Measurements from ENCODE around the gene SLC49A3.
"Not testable (repeated sequence)": the region's sequence is repeated elsewhere in the genome, so short reads cannot be mapped to it uniquely, and the experiment has no call there.

SLC49A3 gene

DNA sequence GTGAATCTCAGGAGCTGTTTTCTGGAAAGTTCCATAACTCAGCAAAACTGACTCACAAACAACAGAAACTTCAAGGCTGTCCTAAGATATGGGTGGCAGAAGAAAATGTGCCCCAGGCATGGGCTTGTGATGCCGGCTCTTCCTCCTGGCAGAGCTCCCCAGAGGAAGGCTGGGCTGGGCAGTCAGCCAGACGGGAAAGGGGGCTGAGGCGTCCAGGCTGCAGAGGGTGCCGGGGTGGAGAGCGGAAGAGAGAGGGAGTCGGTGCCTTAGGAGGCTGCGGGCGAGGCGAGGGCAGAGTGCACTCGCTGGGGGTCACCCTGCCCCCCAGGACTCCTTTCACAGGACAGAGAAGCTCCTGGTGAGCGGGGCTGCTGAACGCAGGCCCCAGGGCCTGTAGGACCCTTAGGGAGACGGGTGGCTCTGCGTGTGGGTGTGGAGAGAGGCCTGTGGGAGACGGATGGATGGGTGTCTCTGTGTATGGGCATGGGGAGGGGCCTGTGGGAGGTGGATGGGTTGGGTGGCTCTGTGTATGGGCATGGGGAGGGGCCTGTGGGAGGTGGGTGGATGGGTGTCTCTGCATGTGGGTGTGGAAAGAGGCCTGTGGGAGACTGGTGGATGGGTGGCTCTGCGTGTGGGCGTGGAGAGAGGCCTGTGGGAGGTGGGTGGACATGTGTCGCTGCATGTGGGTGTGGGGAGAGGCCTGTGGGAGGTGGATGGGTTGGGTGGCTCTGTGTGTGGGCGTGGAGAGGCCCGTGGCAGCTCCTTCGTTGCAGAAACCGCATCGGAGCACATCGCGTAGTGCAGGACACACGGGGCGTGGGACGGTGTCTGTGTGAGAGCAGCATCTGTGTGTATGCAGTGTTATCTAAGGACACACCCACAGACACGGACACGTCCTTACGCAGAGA is 32.6 kb upstream of the SLC49A3 start:
- FAIRE-seq, result no peak

DNA sequence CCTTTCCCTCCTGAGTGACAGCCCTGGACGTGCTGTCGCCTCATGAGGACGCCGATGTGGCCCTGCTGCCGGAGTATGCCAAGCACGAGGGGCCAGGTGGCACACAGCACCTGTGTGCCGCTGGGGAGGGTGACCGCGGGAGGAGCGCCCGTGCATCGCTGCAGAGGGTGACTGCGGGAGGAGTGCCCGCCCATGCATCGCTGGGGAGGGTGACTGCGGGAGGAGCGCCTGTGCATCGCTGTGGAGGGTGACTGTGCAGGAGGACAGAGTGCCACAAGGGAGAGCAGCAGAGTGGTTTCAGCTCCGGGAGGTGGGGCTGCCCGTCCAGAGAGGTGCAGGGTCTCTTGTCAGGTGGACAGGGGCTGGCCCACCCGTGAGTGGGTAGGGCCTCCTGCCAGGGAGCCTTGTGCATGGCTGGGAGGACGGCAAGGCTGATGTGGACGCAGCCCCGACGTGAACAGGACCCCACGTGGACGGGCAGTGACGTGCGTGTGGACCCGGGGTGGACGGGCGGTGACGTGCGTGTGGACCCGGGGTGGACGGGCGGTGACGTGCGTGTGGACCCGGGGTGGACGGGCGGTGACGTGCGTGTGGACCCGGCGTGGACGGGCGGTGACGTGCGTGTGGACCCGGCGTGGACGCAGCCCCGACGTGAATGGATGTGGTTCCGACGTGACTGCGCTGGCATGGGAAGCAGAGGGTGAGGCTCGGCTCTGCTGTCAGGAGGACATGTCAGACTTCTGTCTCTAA is 31.3 kb upstream of the SLC49A3 start:
- FAIRE-seq, result no peak

DNA sequence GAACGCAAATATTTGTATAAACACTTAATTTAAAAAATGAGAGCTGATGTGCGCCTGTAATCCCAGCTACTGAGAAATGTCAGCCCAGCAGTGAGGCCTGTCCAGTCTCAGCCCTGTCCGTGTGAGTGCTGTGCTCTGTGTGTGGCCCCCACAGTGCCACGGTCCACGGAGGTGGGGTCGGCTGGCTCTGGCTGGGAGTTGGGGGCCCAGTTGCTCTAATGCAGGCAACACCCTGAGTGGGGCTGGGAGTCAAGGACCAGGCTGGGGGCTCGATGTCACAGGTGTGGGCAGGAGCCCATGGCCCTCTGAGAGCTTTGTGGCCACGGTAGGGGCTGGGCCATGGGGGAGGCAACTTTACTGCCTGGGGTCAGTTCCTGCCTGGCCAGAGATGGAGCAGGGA is 29.5 kb upstream of the SLC49A3 start:
- no peak for FAIRE-seq

DNA sequence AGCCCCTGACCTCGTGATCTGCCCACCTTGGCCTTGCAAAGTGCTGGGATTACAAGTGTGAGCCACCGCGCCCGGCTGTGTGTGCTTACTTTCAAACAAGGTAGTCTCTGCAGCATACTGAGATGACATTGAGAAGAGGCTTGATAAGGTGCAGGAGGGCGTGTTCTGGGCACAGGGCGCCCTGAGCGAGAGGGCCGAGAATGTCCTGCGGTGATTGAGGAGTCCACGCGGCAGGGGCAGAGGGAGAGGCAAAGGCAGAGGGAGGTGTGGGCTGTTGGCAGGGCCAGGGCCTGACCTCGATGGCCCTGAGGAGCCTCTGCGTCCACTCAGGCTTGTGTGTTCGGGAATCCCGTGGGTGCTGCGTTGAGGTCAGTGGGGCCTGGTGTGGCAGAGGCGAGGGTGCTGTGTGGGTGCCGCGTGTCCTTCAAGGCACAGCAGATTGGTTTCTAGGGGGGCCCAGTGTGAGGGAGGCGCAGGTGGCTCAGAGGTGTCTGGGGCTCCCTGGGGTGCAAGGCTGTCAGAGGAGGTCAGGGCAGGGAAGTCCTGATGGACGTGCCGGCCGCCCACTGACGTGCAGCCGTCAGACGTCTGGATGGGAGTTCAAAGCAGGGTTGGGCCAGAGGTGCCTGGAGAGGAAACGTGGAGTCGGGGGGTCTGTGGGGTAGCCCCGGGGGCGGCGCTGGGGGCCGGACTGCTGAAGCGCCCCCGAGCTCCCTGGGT is 28.8 kb upstream of the SLC49A3 start:
- FAIRE-seq, result no peak

DNA sequence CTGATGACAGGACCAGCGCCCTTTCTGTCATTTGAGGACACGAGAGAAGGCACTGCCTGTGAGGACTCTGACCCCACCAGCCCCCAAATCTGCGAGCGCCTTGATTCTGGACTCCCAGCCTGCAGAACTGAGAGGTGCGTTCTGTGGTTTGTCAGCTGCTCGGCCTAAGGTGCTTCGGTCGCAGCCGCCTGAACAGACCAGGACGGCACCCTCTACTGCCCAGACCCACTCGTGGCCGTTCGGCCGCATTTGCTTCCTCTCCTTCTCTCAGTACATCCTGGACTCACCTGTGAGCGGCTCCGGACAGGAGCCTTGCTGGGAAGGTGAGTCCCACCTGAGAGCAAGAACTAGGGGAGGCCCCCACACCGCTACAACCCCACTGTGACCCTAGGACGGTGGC is 25.1 kb upstream of the SLC49A3 start:
- FAIRE-seq, result no peak

DNA sequence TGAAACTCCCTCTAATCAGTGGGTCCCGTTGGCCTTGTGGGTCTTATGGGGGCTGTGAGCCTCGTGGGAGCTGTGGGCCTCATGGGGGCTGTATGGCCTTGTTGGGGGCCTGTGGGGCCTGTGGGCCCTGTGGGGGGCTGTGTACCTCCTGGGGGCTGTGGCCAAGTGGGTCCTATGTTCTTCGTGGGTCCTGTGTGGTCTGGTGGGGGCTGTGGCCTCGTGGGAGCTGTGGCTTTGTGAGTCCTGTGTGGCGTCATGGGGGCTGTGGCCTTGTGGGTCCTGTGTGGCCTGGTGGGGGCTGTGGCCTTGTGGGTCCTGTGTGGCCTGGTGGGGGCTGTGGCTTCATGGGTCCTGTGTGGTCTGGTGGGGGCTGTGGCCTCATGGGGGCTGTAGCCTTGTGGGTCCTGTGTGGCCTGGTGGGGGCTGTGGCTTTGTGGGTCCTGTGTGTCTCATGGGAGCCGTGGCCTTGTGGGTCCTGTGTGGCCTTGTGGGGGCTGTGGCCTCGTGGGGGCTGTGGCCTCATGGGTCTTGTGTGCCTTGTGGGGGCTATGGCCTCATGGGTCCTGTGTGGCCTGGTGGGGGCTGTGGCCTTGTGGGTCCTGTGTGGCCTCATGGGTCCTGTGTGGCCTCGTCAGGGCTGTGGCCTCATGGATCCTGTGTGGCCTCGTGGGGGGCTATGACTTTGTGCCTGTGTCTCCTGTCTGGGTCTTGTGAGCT is 24.1 kb upstream of the SLC49A3 start:
- FAIRE-seq, result no peak

DNA sequence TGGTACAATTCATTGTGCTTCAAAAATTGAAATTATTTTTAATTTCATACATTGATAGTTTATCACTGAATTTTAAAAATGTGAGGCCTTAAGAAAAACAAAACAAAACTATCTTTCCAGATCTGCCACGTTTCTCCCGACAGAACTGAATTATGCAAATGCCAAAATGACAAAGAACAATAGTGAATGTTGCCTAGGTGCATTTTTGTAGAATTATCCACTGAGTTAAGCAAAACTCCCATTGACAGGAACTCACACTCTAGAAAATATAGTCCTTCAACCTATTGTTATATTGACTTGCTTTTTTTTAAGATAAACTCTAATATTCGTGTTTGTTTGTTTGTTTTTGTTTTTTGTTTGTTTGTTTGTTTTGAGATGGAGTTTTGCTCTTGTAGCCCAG is 23.1 kb upstream of the SLC49A3 start:
- no peak for FAIRE-seq

DNA sequence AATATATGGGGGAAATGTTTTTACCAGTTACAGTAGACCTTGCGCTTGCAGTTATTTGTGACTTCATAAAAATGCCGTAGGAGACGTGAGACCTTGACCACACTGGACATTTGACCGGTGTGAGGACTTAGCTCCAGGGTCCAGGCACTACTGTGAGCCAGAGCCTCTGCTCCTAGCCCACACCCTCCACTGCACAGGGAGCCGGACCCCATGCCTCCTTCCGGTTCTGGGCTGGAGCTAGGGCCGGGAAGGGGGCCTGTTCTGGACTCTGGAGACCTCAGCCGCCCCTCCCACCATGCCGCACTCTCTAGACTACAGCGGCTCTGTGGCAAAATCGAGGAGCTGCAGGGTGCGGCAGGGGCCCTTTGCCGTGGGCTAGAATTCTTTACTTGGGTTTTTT is 22.0 kb upstream of the SLC49A3 start:
- FAIRE-seq, result no peak

DNA sequence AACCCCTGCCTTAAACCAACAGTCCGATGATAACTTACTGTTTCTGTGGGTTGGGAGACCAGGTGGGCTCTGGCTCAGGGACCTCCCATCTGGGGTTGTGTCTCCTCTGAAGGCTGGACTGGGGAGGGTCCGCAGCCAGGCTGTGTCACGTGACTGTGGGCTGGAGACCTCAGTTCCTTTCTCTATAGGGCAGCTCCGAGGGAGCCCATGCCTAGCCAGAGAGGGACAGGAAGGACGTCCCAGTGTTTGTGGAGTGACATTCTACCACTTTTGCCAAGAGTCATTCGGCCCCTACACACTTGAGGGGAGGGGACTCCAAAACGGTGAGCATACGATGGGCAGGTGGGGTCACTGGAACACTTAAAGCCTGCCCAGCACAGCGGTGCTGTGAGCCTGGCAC is 21.2 kb upstream of the SLC49A3 start:
- no peak for FAIRE-seq

DNA sequence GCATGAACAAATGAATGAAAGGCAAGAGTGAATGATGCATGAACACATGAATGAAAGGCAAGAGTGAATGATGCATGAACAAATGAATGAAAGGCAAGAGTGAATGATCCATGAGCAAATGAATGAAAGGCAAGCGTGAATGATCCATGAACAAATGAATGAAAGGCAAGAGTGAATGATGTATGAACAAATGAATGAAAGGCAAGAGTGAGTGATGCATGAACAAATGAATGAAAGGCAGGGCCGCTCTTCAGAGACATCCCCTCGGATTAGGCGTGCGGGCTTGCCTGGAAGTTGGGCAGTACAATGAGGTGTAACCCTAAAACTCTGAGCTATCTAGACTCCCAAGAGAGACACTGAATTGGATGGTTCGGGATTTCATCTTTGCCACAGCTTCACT is 20.4 kb upstream of the SLC49A3 start:
- no peak for FAIRE-seq

DNA sequence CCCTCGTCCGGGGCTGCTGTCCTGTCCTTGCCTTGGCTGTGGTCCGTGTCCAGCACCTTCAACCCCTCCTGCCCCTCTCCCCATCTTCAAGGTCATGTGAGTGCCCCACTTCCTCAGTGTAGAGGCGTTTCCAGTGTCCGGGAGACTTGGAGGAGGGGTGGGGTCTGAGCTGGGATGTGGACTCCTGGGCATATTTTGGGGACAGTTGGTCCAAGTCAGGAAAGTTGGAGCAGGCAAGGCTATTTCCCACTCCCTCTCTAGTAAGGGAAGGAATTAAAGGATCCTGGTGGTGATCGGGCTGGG is 19.6 kb upstream of the SLC49A3 start:
- no peak for FAIRE-seq

DNA sequence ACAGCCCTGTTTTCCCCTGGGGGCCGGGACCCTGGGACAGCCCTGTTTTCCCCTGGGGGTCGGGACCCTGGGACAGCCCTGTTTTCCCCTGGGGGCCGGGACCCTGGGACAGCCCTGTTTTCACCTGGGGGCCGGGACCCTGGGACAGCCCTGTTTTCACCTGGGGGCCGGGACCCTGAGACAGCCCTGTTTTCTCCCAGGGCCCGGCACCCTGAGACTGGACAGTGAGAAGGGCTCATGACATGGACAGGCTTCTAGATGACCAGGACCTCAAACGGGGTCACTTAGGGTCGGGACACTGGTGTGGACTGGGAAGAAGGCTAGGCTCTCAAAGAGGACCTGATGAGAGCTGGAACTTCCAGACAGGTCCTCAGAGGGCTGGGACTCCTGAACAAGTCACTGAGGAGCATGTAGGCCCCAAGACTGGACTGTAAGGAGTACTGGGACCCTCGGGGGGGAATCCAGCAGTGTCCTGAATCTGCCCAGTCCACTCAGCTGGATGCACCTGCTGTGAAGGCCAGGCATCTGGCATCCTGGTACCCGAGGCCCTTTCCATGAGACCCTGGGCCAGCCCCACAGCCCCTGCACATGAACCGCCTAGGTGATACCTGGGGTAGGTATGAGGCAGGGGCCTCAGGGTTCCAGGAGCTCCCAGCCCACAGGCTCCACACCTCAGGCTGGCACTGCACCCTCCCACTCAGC is 19.1 kb upstream of the SLC49A3 start:
- FAIRE-seq, result no peak

DNA sequence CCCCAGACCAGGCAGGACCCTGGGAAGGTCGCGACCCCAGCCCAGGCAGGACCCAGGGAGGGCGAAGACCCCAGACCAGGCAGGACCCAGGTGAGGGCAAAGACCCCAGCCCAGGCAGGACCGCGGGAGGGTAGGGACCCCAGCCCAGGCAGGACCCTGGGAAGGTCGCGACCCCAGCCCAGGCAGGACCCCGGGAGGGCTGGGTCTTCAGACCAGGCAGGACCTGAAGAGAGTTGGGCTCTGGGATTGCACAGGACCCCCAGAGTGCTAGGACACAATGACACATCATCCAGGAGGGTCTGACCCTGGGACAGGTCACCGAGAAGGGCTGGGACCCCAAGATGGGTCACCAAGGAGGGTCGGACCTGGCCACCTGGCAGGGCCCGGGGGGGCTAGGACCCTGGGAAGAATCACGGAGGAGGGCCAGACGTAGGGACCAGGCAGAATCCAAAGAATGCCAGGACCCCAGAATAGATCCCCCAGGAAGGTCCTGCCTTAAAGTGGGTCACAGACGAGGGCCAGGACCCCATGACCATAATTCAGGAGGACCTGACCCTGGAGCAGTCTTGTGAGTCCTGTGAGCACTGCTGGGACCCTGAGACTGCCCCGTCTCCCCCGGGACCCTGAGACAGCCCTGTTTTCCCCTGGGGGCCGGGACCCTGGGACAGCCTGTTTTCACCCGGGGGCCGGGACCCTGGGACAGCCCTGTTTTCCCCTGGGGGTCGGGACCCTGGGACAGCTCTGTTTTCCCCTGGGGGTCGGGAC is 18.1 kb upstream of the SLC49A3 start:
- no peak for FAIRE-seq

DNA sequence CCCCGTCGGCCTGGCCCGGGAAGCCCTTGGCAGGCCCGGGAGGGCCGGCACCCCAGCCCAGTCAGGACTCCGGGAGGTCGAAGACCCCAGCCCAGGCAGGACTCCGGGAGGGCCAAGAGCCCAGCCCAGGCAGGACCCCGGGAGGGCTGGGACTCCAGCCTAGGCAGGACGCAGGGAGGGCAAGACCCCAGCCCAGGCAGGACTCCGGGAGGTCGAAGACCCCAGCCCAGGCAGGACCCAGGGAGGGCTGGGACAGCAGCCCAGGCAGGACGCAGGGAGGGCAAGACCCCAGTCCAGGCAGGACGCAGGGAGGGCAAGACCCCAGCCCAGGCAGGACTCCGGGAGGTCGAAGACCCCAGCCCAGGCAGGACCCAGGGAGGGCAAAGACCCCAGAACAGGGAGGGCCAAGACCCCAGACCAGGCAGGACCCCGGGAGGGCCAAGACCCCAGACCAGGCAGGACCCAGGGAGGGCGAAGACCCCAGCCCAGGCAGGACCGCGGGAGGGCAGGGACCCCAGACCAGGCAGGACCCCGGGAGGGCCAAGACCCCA is 17.2 kb upstream of the SLC49A3 start:
- FAIRE-seq, result not testable (repeated sequence)

DNA sequence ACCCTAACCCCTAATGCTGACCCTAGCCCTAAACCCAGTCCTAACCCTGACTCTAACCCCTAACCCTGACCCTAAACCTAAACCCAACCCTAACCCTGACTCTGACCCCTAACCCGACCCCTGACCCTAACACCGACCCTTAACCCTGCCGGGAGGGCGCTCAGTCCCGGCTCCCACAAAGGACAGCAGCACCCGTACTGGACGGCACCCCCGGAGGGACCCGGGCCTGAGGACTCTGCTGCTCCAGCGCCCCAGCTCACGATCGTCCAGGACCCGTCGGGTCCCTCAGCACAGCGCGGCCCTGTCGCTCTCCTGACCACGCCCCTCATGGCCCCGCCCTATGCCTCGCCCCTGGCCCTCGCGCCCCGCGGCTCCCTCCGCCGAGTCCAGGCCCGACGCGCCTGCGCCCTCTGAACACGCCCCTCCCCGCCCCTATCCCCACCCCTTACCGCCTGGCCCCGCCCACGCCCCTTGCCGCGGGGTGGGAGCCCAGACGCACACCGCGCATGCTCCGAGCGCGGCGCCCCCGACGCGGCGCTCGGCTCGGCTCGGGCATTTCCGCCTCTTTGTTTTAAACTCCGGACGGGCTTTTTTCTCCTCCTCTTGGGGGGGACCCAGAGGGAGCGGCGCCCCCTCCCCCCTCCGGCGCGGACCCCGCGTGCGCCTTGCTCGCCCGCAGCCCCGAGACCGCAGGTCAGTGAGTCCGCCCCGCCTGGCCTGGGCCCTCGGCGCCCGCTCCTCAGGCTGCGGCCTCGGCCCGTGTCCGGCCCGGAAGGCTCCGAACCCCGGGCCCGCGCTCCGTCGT is 16.5 kb upstream of the SLC49A3 start, which contains the start of gene PCGF3:
PCGF3 (plus strand) TSS at position 555 of the 805 bp plus-strand sequence. CDS start 27,849 bp downstream, outside the sequence.
- FAIRE-seq, result no peak

DNA sequence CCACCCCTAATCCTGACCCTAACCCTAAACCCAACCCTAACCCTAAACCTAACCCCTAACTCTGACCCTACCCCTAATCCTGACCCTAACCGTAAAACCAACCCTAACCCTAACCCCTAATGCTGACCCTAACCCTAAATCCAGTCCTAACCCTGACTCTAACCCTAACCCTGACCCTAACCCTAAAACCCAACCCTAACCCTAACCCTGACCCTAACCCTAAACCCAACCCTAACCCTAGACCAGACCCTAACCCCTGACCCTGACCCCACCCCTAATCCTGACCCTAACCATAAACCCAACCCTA is 16.0 kb upstream of the SLC49A3 start:
- no peak for FAIRE-seq

DNA sequence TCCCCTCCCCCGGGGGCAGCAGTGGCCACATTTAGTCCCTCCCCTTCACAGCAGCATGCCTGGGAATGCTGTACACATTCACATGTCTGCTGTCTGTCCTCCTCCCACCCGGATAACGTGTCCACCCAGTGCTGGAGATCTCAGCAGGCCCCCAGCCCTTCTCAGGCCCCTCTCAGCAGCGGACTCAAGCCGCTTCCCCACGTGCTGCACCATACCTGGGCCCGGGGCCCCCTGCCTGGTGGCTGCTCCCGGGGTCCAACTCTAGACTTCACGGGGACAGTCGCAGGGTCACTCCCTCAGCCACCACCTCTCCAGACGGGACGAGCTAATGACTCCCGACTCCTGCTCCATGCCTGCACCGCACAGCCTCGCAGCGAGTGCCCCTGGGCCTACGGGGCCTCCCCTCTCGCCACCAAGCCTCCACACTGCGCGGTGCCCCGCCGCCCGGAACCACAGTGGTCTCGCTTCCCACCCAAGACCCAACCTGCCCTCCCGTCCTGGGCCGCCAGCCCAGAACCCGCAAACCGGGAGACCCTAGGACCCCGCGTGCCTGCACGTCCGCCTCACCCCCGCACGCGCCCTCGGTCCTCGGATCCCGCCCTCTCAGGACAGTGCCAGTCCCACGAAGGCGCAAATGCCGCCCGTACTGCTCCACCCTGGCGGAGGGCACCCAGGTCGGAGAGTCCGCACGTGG is 15.4 kb upstream of the SLC49A3 start:
- FAIRE-seq, result no peak

DNA sequence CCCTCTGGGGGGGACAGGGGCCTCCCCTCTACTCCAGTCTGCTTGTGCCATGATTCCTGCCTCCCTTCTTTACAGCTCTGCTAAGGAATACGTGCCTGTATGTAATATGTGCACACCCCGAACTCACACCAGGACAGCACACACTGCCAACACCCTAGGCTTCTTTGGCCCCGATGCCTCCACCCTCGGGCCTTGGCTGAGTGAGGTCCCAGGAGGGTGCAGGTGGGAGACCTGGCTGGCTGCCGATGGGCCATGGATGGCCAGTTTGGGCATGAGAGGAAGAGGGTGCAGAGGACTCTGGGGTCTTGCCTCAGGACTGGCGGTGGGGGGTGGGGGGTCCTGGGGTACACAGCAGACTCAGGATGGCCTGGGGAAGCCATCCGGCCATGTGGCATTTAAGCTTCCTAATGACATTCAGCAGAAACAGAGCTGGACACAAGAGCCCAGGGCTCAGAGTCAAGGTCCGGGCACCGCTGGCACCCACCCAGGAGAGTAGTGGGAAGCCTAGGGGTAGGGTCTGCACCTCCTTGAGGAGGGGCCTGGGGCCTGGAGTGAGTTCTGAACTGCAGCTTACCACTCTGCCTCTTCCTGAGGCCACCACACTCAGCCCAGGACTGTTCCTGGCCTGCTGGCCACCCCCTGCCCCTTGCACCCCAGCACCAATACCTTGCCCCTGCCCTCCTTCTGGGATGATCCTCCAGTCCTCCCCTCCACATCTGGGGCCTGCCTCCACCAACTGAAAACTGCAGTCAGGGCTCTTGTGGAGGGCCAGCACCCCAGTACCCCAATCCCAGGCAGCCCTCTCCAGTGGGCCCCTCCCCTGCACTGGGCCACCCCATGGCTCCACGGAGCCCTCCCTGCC is 14.6 kb upstream of the SLC49A3 start:
- no peak for FAIRE-seq

DNA sequence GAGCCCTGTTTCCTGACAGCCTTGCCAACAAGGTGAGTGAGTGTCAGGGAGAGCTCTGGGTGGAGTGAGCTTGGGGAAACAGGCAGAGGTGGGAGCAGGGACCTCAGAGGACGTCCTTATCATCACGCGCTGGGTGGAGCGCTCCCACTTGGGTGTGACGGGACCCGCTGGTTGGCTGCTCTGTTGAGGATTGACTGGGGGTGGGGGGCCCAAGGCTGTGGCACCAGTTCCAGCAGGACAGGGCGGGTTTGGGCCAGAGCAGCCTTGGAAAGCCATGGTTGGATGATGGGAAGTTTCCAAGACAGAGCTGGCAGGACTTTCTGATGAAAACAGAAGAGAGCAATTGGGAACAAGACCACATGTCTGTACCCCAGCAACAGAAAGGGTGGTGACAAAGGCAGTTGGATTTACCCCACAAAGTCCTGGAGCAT is 13.7 kb upstream of the SLC49A3 start:
- FAIRE-seq, result no peak

All from A204.1 (cell line).